Choroid plexus epithelial cell (primary cell): ENCODE results near the gene POLRMT.

Source experiments
- DNase-seq: peaks from one replicate; pipeline ENCODE4 v3.0.0-alpha.2; 2010; ENCODE audit warnings: low read depth
- H3K4me3 ChIP-seq: 2 replicates; pipeline ENCODE4 v1.5.1; 2011; ENCODE audit warnings: low read depth, mild to moderate bottlenecking, control low read depth, low read length, moderate library complexity
- TF ChIP-seq, protein P1 (sequence below): conservative IDR thresholded peaks from 2 replicates; pipeline ENCODE4 v1.5.1; 2011; ENCODE audit warnings: low read depth, mild to moderate bottlenecking, control low read depth, inconsistent platforms, low read length, moderate library complexity

POLRMT gene

DNA sequence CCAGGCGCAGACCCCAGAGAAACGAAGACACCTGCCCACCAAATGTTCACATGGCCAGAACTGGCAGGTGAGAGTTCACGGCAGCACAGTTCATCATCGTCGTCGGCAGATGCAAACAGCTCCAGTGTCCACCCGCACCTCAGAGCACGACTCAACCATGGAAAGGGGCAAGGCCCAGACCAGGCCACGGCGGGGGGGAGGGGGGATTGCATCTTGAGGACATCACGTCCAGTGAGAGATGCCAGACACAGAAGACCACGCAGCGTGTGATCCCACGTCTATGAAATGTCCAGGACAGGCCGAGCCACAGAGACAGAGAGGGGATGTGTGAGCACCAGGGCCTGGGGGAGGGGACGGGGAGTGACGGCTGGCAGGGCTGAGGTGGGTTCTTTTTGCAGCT lies 22.4 kb upstream of the POLRMT start:
- H3K4me3 ChIP-seq, result no peak overlapping the region
- no peak for DNase-seq
- TF ChIP-seq, protein P1, sequence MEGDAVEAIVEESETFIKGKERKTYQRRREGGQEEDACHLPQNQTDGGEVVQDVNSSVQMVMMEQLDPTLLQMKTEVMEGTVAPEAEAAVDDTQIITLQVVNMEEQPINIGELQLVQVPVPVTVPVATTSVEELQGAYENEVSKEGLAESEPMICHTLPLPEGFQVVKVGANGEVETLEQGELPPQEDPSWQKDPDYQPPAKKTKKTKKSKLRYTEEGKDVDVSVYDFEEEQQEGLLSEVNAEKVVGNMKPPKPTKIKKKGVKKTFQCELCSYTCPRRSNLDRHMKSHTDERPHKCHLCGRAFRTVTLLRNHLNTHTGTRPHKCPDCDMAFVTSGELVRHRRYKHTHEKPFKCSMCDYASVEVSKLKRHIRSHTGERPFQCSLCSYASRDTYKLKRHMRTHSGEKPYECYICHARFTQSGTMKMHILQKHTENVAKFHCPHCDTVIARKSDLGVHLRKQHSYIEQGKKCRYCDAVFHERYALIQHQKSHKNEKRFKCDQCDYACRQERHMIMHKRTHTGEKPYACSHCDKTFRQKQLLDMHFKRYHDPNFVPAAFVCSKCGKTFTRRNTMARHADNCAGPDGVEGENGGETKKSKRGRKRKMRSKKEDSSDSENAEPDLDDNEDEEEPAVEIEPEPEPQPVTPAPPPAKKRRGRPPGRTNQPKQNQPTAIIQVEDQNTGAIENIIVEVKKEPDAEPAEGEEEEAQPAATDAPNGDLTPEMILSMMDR, result no peak

GRCh38 chr19:653425-653824 lies 20.1 kb upstream of the POLRMT start:
- no peak for DNase-seq
- no peak overlapping the region for H3K4me3 ChIP-seq
- TF ChIP-seq, protein P1, result no peak

DNA sequence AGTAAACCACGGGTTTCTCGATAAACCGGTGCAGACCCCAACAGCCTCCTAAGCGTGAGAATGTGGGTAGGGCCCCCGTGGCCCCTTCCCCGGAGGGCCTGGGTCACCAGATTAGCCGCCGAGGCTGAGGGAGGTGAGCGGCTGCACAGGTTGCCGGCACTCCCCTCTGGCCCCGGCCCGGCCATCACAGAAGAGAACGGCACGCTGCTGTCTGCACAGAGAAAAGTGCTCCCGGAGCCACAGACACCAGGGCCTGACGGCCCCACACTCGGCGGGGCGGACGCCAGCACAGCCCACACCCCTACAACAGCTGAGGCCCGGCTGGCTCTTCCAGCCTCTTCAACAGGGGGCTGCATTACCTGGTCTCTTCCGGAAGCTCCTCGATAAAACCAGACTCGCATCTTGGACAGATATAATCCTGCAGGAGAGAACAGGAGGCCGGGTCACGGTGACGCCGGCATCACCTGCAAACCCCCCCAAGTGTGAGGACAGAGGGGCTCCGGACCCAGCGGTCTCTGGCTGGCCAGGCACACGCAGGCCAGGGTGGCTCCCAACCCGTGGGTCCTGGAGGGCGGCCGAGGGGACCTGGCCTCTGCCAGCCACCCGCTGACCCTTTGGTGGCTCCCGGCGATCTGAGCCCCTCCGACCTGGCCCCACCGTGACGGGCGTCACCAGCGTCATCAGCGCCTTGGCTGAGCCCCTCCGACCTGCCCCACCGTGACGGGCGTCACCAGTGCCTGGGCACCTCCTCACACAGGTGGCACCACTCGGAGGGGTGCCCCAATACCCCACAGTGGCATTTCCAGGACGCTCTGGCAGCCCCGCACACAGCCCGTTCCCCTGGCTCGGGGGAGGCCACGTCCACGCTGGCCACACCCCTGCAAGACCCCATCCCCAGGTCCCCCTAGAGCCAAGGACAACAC lies 19.4 kb upstream of the POLRMT start:
- no peak for DNase-seq
- no peak overlapping the region for H3K4me3 ChIP-seq
- TF ChIP-seq, protein P1, result no peak

- no peak for DNase-seq
- TF ChIP-seq, protein P1, result no peak
- no peak overlapping the region for H3K4me3 ChIP-seq
These were observed 18.7 kb upstream of the POLRMT start for GRCh38 chr19:651991-652390.

- TF ChIP-seq, protein P1, result no peak
- no peak for DNase-seq
- no peak overlapping the region for H3K4me3 ChIP-seq
These were observed 17.9 kb upstream of the POLRMT start for GRCh38 chr19:651114-651818.

- DNase-seq, result no peak
- TF ChIP-seq, protein P1, result no peak
- H3K4me3 ChIP-seq, result no peak overlapping the region
These were observed 16.8 kb upstream of the POLRMT start for GRCh38 chr19:650121-650520.
